ENCODE results near the gene OPCML.

The OPCML gene

DNA sequence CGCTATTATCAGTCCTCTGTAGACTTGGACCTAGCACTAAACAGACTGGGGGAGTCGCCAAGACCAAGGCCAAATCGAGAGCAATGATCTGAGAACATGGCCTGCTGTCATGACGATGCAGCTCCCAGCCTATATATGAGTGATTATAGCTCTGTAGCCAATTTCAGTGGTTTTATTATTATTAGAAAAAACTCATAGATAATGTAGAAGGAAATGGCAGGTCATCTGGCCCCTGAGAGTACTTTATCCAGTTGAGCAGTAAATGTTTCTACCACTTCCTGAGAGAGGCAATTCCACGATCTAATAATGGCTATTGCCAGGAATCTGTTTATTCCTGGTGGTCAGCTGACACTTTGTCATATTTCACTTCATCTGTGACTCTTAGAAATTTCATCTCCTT, 666.7 kb downstream of the OPCML start:
- no peak for DNase-seq

DNA sequence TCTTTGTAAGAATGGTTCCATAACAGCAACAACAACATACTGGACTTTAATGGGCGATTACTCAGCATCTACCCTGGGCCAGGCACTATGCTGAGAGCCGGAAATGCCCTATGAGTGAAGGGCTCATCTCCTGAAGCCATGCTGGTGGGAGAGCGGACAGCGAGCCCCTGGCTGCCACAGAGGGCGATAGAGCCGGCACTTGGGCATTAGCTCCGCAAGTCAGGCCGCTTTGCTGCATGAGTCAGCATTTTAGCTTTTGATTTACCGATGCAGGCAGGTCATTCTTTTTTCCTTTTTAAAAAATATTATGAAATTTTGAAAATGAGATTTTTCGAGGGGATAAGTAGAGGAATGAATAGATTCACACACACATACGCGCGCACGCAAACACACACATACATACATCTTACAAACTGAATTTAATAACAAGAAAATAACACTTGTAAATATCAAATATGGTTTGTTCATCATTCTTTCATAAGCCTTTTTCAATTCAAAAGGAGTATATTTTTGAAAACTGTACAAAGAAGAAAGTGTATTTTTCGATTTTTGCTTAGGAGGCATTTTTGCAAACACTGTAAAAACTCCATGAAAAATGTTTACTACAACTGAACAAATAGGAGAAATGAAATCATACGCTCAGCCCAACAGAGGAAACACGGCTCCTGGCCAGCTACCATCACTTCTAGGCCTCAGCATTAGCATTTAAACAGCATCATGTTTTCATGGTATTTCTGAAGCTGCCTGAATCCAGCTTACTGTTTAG, 667.3 kb downstream of the OPCML start:
- no peak for DNase-seq

DNA sequence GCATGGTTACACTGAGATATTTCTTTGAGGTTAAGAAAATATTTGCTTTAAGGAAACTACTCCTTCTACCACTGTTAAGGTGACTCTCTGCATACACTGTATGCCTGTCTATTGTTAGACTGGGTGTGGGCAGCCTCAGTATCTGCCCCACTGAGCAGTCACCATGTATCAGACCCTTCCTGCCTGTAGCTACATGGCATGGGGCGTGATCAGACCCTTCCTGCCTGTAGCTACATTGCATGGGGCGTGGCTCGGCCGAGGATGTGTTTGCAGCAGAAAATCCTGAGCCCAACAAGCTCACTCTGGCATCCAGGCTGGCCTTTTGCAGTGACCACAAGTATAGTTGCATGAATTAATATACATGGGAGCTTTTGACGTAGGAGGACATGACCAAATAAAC, 669.4 kb downstream of the OPCML start:
- no peak for DNase-seq

DNA sequence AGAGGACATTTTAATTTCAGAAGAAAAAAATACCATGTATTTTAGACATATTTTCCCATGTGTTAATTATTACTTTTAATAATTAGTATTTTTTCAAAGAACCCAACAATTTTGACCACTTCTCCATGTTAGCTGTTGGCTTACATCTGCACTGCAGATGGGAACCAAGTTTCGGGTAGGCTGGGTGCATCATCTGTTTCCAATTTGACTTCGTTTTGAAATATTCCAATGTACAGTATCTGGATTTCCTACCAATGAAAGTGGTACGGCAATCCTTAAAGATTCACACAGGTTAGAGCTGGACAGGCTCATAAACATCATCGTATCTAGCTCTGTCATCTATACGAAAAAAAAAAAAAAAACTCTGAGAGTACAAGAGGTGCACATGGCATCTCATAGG, 670.2 kb downstream of the OPCML start:
- DNase-seq = no peak

DNA sequence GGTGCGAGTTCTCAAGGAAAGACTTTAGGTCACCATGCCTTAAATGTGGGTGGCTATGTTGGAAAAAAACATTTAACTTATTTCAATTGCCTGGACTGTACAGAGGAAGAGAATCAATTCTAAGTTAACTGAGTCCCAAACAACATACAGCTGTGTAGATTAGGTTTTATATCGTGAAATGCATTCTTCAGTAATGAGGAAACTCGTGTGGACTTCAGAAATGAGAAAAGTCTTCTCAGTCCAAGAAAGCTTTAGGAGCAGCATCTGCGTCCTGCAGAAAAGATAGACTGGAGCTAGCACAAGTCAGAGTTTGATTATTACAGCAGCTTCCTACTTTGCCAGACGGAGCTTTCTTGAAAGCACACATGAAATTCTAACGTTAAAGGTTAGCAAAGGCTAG, 673.0 kb downstream of the OPCML start:
- DNase-seq = no peak

DNA sequence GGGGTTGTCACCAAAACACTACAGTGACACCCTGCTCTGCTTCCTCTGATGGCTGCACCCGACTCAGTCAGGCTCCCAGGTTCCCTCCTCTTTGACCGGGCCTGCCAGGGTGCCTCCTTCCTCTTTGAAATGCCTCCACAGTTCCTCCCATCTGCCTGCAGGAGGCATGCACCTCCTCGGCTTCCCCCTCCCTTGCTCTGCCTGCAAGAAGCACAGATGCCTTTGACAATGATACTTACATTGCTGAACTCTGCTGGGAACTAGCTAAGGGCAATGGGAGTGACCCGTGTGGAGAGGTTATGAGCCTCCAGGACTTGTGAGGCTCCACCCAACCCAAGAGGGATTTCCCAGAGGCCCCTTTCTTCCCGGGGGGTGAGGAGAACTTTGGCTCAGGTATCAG, 674.1 kb downstream of the OPCML start:
- peak; percentile 16 for DNase-seq

DNA sequence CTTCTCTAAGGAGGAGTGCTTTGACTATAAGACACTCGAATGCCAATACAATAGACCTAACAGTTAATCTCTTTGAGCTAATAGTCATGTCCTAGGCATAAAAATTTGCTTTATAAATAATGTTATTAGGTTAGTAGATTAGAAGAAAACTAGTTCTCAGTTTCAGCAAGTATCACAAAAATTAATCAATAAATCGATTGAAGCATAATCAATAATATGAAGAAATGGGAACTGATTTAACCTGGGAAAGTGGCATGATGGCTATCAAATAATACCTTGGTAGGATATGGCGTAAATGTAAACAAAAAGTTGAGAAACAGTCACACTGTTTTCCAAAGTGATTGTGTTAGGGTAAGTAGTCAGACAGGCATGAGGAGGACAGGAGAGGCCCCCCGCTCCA, 676.3 kb downstream of the OPCML start:
- DNase-seq = no peak

DNA sequence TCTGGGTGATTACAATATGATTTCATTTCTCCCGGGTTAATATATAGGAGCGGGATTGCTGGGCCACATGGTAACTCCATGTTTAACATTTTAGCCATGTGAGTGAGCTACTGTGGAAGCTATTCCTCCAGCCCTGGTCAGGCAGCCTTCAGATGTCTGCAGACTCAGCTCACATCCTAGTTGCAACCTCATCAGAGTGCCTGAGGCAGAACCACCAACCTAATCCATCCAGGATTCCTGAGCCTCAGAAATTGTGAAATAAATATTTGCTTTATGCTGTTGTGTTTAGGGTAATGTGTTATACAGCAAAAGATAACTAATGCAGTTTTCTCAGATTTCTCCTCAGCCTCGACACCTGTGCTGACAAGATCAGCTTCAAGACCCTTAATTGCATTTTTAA, 676.8 kb downstream of the OPCML start:
- DNase-seq = no peak

DNA sequence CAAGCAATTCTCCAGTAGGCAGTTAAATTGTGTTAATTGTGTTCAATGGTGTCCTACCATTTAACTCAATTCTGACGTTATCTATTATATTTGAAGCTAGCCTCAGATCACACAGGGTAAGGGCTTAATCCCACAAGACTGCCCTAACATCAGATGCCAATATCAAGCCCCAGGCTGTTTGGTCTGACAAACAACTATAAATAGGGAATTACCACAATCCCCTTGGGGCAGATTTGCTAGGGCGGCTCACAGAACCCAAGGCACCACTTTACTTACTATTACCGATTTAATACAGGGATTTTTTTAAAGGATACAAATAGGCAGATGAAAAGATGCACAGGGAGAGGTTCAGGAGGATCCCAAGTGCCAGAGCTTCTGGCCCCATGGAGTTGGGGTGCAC, 678.4 kb downstream of the OPCML start:
- no peak for DNase-seq

DNA sequence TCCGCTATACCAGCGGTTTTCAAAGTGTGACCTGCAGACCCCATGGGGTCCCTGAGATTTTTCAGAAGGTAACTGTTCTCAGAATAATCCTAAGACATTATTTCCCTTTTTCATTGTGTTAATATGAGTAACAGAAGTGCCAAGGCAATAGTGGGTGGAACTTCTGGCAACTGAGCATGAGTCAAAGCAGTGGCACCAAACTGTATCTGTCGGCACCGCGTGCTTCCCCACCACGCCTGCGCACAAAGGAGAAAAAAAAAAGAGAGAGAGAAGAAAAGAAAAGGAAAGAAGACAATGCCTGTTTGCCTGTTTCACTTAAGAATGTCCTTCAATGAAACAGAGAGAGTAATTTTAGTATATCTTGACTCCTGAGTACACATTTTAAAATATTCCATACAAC, 679.9 kb downstream of the OPCML start:
- no peak for DNase-seq

DNA sequence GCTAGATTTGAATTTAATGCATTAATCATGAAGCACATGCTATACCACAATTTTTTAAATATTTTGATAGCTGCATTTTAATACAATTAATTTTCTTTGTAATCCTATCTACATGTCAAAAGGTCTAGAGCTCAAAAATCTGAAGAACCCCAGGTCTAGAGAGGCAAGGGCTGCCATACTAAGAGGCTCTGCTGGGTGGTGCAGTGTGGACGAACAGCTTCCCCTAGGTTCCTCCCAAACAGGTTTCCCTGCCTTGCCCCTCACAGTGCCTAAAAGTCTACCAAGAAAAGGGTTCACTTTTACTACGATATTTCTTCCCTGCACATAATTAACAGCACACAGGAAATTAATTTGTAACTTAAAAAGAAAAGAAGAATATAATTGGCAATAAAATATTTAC, 681.1 kb downstream of the OPCML start:
- DNase-seq = no peak

DNA sequence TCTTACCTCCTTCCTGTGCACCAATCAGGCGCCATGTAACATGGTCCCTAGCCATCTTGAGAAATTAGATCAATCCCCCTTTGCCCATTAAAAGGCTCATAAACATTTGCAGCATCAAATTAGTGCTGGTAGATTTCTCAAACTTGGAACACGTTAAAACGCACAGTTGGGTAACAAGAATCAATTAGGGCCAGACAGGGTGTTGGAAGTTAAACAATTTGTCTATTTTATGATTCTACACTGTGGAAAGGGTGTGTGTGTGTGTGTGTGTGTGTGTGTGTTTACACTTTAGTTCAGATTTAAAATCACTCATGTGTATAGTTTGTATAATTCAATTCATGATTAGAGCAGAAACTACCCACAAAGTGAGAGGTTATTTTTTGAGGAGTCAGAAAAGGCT, 682.0 kb downstream of the OPCML start:
- DNase-seq = no peak

DNA sequence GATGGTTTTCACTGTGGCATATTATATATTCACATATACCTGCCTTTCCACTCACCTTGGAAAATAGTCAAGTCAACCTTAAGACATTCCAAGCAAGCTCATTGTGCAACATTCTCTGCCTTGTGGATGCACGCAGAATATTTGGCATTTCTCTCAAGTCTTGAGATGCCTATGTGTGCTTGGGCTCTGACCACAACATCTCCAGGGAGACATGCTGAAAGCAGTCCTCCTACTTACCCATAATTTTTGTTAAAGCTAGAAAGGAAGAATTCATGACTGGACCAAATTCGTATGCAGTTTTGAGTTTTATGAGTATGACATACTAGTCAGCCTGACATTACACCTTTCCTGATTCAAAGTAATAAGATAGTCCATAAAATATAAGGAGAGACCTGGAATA, 684.0 kb downstream of the OPCML start:
- DNase-seq = no peak

DNA sequence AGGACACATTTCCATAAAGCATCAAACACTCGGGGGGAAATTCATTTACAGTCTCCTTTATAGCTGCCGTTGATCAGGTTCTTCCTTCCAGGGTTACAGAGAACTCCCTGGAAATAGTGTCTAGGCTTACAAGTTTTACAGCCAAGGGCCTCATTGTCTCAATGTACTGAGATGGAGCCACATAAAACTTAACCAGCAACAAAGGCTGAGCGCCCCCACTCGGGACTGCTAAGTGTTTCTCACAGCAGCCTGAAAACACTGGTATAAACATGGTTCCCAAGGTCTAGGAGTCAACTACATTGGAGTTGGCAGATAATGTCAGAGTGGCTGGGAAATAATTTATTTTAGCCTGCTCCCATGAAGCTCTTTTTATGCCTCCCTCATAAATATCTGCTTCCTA, 686.2 kb downstream of the OPCML start:
- no peak for DNase-seq

DNA sequence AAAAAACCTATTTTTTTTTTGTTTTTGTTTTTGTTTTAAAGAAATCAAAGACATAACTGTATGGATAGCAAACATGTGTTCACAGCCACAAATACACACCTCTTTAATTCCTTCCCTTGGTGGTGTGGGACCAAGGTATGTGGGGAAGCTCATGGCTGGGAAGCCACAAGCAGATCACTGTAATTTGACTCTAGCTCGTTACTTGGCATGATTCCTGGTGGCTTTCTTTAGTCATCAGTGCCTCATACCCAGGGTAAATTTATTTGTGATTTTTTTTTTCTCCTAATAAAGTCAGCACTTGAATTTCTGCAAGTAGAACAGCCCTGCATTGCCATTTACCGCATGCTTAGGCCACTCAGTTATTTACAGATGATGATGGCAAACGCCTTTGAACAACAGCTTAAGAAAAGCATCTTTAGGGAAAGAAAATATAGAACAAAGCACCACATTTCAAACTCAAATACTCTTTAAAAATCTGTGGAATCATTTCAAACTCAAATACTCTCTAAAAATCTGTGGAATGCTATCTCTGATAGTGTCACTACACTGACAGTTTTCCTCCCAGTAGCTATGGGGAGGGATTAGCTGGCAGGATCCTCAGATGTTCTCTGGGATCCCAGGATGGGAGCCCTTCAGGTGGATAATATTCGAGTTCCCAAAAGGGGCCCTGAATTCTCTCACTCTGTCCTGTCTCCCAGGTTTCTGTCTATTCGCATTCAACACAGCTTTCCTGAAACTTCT, 687.2 kb downstream of the OPCML start:
- no peak for DNase-seq

DNA sequence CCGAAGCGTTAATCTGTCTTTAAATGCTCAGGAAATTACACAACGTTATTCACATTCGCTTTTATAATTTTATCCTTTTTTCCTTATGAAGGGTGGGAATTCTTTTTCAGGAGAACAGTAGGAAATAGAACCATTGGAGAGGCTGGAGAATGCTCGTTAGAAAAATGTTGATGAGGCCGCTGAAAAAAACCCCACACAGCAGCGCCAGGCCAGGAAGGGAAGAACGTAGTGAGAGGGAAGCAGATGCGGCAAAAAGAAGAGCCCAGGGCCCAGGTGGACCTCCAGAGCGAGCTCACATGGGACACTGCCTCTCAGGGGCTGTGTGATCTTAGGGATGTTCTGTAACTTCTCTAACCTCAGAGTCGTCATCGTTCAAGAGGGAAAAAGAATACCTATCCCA, 691.6 kb downstream of the OPCML start:
- DNase-seq = no peak

DNA sequence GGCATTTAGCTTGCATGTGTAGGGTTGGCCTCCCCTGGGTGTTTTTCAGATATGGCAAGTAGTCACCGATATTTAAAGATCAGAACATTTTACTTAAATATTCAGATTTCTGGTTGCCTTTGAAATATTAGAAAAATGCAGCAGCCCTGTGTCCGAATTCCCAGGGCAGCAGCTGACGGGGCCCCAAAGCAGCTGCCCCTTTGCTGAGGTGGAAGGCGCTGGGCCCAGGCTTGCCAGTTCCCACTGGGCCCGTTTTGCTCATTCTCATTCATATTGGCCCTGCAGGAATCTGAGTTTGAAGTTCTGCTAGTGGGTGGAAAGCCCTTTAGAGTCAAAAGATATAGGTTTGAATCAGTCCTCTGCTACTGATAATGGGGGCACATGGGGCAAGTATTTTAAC, 692.1 kb downstream of the OPCML start:
- no peak for DNase-seq

DNA sequence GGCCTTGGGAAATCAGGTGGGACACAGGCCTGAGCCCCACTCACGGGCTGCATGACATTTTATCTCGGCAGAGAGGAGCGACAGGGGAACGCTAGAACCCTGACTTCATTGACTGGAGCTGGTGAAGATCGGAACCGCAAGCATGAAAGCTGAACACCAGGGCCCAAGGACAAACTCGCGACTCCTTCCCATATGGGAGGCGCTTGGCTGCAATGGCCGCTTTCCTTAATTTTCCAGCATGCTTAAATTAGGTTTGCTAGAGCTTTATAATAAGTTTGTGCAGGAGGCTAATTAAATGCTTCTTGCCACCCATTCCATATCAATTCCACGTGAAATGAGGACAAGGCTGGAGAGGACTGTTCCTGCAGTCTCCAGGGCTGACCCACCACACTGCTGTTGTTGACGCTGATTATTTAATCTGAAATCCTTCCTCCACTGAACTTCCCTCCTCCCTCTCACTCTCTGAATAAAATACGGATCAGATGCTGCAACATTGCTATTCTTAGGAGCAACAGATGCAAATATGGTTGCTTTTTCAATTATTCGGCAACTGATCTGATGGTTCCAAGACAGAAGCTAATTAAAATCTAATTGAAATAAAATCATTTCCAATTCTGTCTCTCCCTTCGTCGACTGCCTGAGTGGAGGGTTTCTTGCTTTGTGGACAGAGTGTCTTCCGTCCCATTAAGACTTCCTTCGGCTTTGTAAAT, 692.9 kb downstream of the OPCML start:
- no peak for DNase-seq

DNA sequence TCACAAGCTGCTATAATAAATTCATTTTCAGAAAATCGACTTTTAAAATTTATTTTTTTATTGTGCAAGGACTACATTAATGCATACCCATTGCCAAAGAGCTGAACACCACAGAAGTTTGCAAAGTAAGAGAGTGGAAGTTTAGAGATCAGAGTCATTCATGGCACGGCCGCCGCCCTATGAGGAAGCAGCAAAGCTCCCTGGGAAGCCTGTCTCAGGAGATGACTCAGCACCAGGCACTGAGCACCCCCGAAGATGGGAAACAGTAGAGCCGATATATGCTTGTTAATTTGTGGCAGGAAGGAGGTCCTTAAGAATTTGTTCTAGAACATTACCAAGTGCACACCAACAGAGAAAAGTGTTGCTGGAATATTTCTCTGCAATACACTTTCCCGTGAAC, 693.7 kb downstream of the OPCML start:
- DNase-seq = peak; percentile 35

DNA sequence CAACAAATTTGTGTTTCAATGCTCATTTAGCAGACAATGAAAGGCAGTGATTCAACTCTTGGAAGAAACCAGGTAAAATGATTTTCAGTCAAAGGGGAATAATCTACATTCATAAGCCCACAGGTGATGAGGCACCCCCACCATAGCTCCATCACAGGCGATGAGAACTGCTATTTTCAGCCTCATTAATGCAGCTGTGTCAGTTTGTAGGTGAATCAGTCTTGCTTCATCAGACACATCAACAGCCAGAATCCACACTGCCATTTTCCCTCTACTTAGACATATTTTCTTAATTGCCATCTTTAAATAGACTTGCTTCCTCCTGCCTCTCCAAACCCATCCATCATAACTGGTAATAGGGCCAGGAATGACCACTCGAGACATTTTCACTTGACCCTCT, 701.0 kb downstream of the OPCML start:
- no peak for DNase-seq

DNA sequence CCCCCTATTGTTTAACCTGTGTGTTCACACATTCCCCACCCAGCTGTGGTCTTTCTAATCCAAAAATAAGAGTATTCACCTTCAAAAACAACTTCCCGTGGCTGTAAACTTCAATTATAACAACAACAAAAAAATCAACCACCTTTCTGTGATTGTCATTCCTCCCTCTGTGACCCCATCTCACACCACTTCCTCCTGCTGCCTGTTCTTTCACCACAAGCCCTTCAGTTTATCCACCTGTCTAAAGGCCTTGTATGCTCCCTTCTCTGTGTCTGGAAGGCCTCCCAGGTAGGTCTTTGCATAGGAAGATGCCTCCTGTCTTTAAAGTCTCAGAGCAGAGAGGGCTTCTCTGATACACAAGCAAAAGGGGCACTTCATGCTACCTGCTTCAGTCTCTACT, 707.7 kb downstream of the OPCML start:
- no peak for DNase-seq

DNA sequence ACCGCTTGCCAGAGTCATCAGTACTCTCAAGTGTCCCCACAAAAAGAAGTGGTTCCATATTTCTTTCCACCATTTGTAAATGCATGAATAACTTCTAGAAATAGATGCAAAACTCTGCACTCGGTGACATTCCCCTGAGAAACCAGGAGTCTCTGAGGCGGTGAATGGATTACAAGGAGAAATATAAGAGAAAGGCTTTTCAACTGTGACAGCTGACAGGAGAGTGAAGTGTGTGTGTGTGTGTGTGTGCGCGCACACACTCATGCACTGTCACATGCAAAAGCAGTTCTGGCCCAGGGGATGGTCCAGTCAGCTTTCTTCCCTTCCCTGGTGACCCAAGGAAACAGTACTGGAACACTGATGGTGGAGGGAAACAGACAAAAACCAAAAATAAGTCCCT, 710.0 kb downstream of the OPCML start:
- no peak for DNase-seq

DNA sequence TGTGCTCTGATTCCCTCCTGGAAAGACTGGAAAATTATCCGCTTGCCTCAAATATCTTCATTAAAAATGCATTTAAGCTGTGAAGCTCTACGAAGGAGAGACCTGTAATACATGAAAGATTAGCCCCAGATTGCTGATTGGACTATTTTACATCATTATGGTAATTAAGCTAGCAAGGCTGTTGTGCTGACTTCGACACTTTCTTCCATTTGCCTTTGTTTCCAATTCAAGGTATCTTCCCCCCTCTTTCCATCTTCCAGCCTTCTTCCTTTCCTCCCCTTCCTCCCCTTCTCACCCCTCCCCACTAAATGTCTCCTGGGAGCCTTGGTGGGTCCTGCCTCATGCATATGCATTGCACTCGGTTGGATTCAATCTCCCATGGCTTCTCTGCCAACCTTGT, 710.8 kb downstream of the OPCML start:
- no peak for DNase-seq

DNA sequence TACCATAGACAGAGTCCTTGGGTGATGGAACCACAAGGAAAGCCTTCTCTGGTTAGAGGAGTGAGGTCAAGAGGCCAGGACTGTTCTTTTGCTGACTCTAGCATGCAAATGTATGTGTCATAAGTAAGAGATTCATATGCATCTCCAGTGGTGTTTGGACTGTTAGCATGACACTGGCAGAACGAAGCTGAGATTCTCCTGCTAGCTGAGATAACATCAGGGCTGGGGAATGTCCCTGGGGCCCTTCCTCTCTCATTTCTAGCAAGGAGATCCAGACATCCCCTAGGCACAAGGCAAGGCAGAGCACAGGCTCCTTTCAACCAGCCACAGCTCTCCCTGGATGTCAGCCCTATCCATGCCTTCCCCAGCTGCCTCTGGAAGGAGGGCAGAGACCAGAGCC, 711.3 kb downstream of the OPCML start:
- DNase-seq = no peak

Measured in OCI-M1 (cell line).